ENCODE data around the gene ADAMTS2. TPM values are rescaled to one million over a fixed set of nuclear protein-coding genes. Genes with fewer than 3 reads are reported as not detected.

Gene ADAMTS2
- total and polyA plus RNA-seq, 2 donors (not counting 3 experiments of a cell fraction or from before 2014, with no cell fraction given): not detected

GRCh38 chr5:179188636-179189035 is 156.6 kb downstream of the ADAMTS2 start:
- no peak overlapping the region for H3K4me2 ChIP-seq (ENCODE audit: insufficient read depth, low read length)
- no peaks in the 10 kb centered on the region for H3K9me3 ChIP-seq (replicated peaks; ENCODE audit: control insufficient read depth, insufficient read depth, low read length)
- no peaks in the 10 kb centered on the region for H3K9me1 ChIP-seq (replicated peaks; ENCODE audit: control insufficient read depth, extremely low read depth, insufficient read depth, low read length)
- dilution Hi-C loops (cut with MboI; ENCODE audit: extremely low pct_ligation_motif_present, low sequenced_read_pairs) (no loop called here), intact Hi-C loops (cut with micrococcal nuclease) (no loop called here)
- ChIA-PET CTCF (no interaction called here), POLR2A (no interaction called here)
- H4K20me1 ChIP-seq (replicated peaks; ENCODE audit: control insufficient read depth, extremely low read depth, insufficient read depth, low read length): no peaks in the 10 kb centered on the region
- no peaks in the 10 kb centered on the region for H3K79me2 ChIP-seq (ENCODE audit: control insufficient read depth, insufficient read depth, low read length)
- H3K27ac ChIP-seq (ENCODE audit: insufficient read depth, low read depth, low read length): no peak overlapping the region
- FAIRE-seq (no peak), DNase-seq (ENCODE audit: low read depth, low spot score) (no peak)
- H3K9ac ChIP-seq (replicated peaks; ENCODE audit: extremely low read depth, insufficient read depth, low read length): no peak overlapping the region
- H3K27me3 ChIP-seq (ENCODE audit: control insufficient read depth in 2 of 2, insufficient read depth in 2 of 2, low read length in 2 of 2): no peaks in the 10 kb centered on the region
- no peak overlapping the region for H2AFZ ChIP-seq (ENCODE audit: low read depth, low read length)
- no peaks in the 10 kb centered on the region for H3K36me3 ChIP-seq (ENCODE audit: control insufficient read depth in 2 of 2, extremely low read depth in 1 of 2, insufficient read depth in 2 of 2, low read length in 2 of 2)
- H3K4me3 ChIP-seq (replicated peaks in 1 of 3; ENCODE audit: insufficient read depth in 1 of 3, low read depth in 1 of 3, low read length in 3 of 3): no peak overlapping the region
- H3K4me1 ChIP-seq (ENCODE audit: control insufficient read depth, extremely low read depth, insufficient read depth, low read length): no peaks in the 10 kb centered on the region
- TF ChIP-seq CTCF (IDR thresholded peaks at IDR 0.05; ENCODE audit: extremely low read depth in 1 of 2, insufficient read depth in 1 of 2, low read depth in 1 of 2, low read length in 2 of 2) (no peak), POLR2AphosphoS5 (IDR thresholded peaks at IDR 0.05; ENCODE audit: insufficient read depth, low read depth, low read length) (no peak), EZH2 (IDR thresholded peaks at IDR 0.05; ENCODE audit: borderline replicate concordance, low read depth, low read length, severe bottlenecking) (no peak), MYC (IDR thresholded peaks at IDR 0.05; ENCODE audit: low read depth, low read length) (no peak), MAX (IDR thresholded peaks at IDR 0.05; ENCODE audit: insufficient read depth, insufficient read length) (no peak), FOS (IDR thresholded peaks at IDR 0.05; ENCODE audit: borderline replicate concordance, insufficient read depth, low read length) (no peak), JUN (IDR thresholded peaks at IDR 0.05; ENCODE audit: borderline replicate concordance, insufficient read depth, insufficient read length, low read depth) (no peak), POLR2A (IDR thresholded peaks at IDR 0.05; ENCODE audit: low read depth, low read length) (no peak), GATA2 (IDR thresholded peaks at IDR 0.05; ENCODE audit: insufficient read depth, insufficient read length, low read depth, low read length) (no peak)
- BruUV-seq (replicated peaks): no TSS peak
